Osteocyte (in vitro differentiated cells): ENCODE measurements around the gene HMCES. TPM values are rescaled to one million over a fixed set of nuclear protein-coding genes. Genes with fewer than 3 reads are reported as not detected.

Experiments used
- DNase-seq: peaks from one replicate; pipeline ENCODE4 v3.0.0; 2021; ENCODE audit warnings: mixed read lengths; ENCODE audit not compliant: unreplicated experiment; ENCODE audit errors: extremely low spot score
- H3K27ac Mint-ChIP-seq: one replicate; pipeline ENCODE4 v1.8.0; 2021; ENCODE audit warnings: mild to moderate bottlenecking, mixed read lengths; ENCODE audit not compliant: unreplicated experiment
- H3K27me3 Mint-ChIP-seq: one replicate; pipeline ENCODE4 v1.8.0; 2021; ENCODE audit warnings: mixed read lengths; ENCODE audit not compliant: unreplicated experiment
- H3K36me3 Mint-ChIP-seq: one replicate; pipeline ENCODE4 v1.8.0; 2021; ENCODE audit warnings: mixed read lengths; ENCODE audit not compliant: unreplicated experiment
- H3K4me1 Mint-ChIP-seq: one replicate; pipeline ENCODE4 v1.8.0; 2021; ENCODE audit warnings: mixed read lengths; ENCODE audit not compliant: unreplicated experiment
- H3K4me3 Mint-ChIP-seq: one replicate; pipeline ENCODE4 v1.8.0; 2021; ENCODE audit warnings: mild to moderate bottlenecking, moderate library complexity, mixed read lengths; ENCODE audit not compliant: unreplicated experiment
- H3K9me3 Mint-ChIP-seq: one replicate; pipeline ENCODE4 v1.8.0; 2021; ENCODE audit warnings: mixed read lengths; ENCODE audit not compliant: unreplicated experiment
- CTCF ChIP-seq: fragments of 200-600 bp; sonication (generic); IDR thresholded peaks from 2 replicates; pipeline ENCODE4 v1.5.0; 2021; ENCODE audit warnings: antibody characterized with exemption, mild to moderate bottlenecking, moderate library complexity
- total RNA-seq: library from RNA; stranded (reverse); gene quantifications from 2 replicates; pipeline ENCODE4 v1.2.1, GENCODE V29; 2021

HMCES gene
- total RNA-seq, 1 donor from 2014 or later, result 24.7 TPM

- no peaks in the 10 kb centered on the region for H3K27me3 Mint-ChIP-seq
- no peak for DNase-seq
- H3K36me3 Mint-ChIP-seq, result peaks cover 20% of the 10 kb centered on the region
- H3K4me3 Mint-ChIP-seq, result no peak overlapping the region
- no peaks in the 10 kb centered on the region for H3K4me1 Mint-ChIP-seq
- no peak overlapping the region for H3K27ac Mint-ChIP-seq
- no peaks in the 10 kb centered on the region for H3K9me3 Mint-ChIP-seq
- no peak for TF ChIP-seq CTCF
These were observed 9.8 kb downstream of the HMCES start for GRCh38 chr3:129288446-129288845.

GRCh38 chr3:129289201-129289921, 10.7 kb downstream of the HMCES start:
- TF ChIP-seq CTCF, result no peak
- H3K27me3 Mint-ChIP-seq, result no peaks in the 10 kb centered on the region
- no peaks in the 10 kb centered on the region for H3K9me3 Mint-ChIP-seq
- H3K27ac Mint-ChIP-seq, result no peak overlapping the region
- no peak for DNase-seq
- peaks cover 23% of the 10 kb centered on the region for H3K36me3 Mint-ChIP-seq
- H3K4me3 Mint-ChIP-seq, result no peak overlapping the region
- H3K4me1 Mint-ChIP-seq, result no peaks in the 10 kb centered on the region

DNA sequence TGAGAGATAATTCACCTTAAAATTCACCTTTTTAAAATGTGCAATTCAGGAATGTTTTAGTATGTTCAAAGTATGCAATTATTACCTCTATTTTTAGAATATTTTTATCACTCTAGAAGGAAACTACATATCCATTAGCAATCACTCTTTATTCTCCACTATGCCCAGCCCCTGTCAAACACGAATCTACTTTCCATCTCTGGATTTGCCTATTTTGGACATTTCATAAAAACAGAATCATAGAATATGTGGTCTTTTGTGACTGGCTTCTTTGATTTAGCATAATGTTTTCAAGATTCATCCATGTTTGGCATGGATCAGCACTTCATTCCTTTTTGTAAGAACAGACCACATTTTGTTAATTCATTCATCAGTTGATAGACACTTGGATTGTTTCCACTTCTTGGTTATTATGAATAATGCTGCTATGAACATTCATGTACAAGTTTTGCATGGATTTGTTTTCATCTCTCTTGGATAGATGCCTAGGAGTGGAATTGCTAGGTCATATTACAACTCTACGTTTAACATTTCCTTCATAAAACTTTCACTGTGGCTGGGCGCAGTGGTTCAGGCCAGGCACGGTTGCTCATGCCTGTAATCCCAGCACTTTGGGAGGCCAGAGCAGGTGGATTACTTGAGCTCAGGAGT, 12.7 kb downstream of the HMCES start:
- peaks cover 31% of the 10 kb centered on the region for H3K36me3 Mint-ChIP-seq
- no peak for DNase-seq
- no peaks in the 10 kb centered on the region for H3K27me3 Mint-ChIP-seq
- H3K27ac Mint-ChIP-seq, result no peak overlapping the region
- TF ChIP-seq CTCF, result no peak
- H3K4me3 Mint-ChIP-seq, result no peak overlapping the region
- no peaks in the 10 kb centered on the region for H3K4me1 Mint-ChIP-seq
- no peaks in the 10 kb centered on the region for H3K9me3 Mint-ChIP-seq

GRCh38 chr3:129295286-129295685, 16.6 kb downstream of the HMCES start:
- Mint-ChIP-seq H3K4me1 (no peaks in the 10 kb centered on the region), H3K9me3 (no peaks in the 10 kb centered on the region), H3K27me3 (no peaks in the 10 kb centered on the region), H3K4me3 (no peak overlapping the region), H3K36me3 (peaks cover 35% of the 10 kb centered on the region), H3K27ac (no peak overlapping the region)
- DNase-seq, result no peak
- TF ChIP-seq CTCF, result no peak

GRCh38 chr3:129304146-129304961, 25.7 kb downstream of the HMCES start:
- H3K27ac Mint-ChIP-seq, result no peak overlapping the region
- H3K9me3 Mint-ChIP-seq, result no peaks in the 10 kb centered on the region
- no peak for TF ChIP-seq CTCF
- DNase-seq, result no peak
- peaks cover 10% of the 10 kb centered on the region for H3K4me1 Mint-ChIP-seq
- peaks cover 24% of the 10 kb centered on the region for H3K36me3 Mint-ChIP-seq
- H3K4me3 Mint-ChIP-seq, result no peak overlapping the region
- H3K27me3 Mint-ChIP-seq, result no peaks in the 10 kb centered on the region
